RWPE2 (cell line): ENCODE measurements around the gene CBFA2T2.
"Not testable (repeated sequence)": the region's sequence is repeated elsewhere in the genome, so short reads cannot be mapped to it uniquely, and the experiment has no call there.

Experiments used
- ATAC-seq: fragments of 200-7000 bp; cut with Tn5 transposase; 3 replicates; pipeline ENCODE4 v1.9.1; 2021; ENCODE audit warnings: low read depth
- DNase-seq: peaks from one replicate; pipeline ENCODE4 v3.0.0-alpha.2; 2020; ENCODE audit warnings: low spot score
- H3K27ac ChIP-seq: fragments of 450-650 bp; 2 replicates; pipeline ENCODE4 v1.5.1; 2017; ENCODE audit warnings: mild to moderate bottlenecking; ENCODE audit not compliant: poor library complexity, severe bottlenecking
- H3K27me3 ChIP-seq: fragments of 250-450 bp; sonication (Bioruptor Pico); 2 replicates; pipeline ENCODE4 v1.5.1; 2021; ENCODE audit warnings: mild to moderate bottlenecking, moderate library complexity; ENCODE audit not compliant: insufficient read depth, poor library complexity, severe bottlenecking
- H3K36me3 ChIP-seq: fragments of 250-450 bp; sonication (Bioruptor Pico); 2 replicates; pipeline ENCODE4 v1.5.1; 2020; ENCODE audit warnings: low read depth, mild to moderate bottlenecking, moderate library complexity
- H3K4me1 ChIP-seq: fragments of 250-450 bp; sonication (Bioruptor Pico); 2 replicates; pipeline ENCODE4 v1.5.1; 2021; ENCODE audit warnings: mild to moderate bottlenecking, moderate library complexity; ENCODE audit not compliant: insufficient read depth, poor library complexity, severe bottlenecking
- H3K4me3 ChIP-seq: fragments of 250-450 bp; sonication (Bioruptor Pico); 2 replicates; pipeline ENCODE4 v1.5.1; 2021; ENCODE audit warnings: mild to moderate bottlenecking, moderate library complexity; ENCODE audit not compliant: severe bottlenecking
- H3K9me3 ChIP-seq: fragments of 250-450 bp; sonication (Bioruptor Pico); 2 replicates; pipeline ENCODE4 v1.5.1; 2021; ENCODE audit warnings: mild to moderate bottlenecking, moderate library complexity; ENCODE audit not compliant: severe bottlenecking
- TF ChIP-seq, protein P1 (sequence below): fragments of 450-650 bp; IDR thresholded peaks from one replicate; pipeline ENCODE4 v1.5.1; 2017; ENCODE audit warnings: mild to moderate bottlenecking, moderate library complexity; ENCODE audit not compliant: poor library complexity, severe bottlenecking

CBFA2T2 gene

GRCh38 chr20:33456916-33457642 is 32.8 kb upstream of the CBFA2T2 start:
- peak; percentile 94 for ATAC-seq
- not testable (repeated sequence) for DNase-seq
- TF ChIP-seq, protein P1, sequence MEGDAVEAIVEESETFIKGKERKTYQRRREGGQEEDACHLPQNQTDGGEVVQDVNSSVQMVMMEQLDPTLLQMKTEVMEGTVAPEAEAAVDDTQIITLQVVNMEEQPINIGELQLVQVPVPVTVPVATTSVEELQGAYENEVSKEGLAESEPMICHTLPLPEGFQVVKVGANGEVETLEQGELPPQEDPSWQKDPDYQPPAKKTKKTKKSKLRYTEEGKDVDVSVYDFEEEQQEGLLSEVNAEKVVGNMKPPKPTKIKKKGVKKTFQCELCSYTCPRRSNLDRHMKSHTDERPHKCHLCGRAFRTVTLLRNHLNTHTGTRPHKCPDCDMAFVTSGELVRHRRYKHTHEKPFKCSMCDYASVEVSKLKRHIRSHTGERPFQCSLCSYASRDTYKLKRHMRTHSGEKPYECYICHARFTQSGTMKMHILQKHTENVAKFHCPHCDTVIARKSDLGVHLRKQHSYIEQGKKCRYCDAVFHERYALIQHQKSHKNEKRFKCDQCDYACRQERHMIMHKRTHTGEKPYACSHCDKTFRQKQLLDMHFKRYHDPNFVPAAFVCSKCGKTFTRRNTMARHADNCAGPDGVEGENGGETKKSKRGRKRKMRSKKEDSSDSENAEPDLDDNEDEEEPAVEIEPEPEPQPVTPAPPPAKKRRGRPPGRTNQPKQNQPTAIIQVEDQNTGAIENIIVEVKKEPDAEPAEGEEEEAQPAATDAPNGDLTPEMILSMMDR, result peak; percentile 100

DNA sequence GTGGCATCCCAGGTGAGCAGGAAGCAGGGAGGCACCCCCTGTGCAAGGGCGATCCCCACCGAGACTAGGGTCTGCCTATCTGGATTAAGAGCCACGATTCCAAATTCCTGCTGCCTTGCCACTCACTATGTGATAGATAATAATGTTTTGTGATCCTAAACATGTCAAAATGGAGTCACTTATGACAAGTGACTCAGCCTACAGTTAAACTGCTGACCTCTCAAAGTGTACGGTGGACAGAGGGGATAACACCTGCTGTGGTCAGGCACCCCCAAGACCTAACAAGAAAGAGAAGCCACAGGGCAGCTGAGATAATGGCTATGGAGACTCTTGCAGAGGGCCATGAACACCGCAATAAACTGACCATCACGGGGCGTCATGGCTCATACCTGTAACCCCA is 30.3 kb upstream of the CBFA2T2 start:
- ATAC-seq (no peak), DNase-seq (no peak)
- H3K4me1 ChIP-seq, result no peaks in the 10 kb centered on the region
- no peak overlapping the region for H3K4me3 ChIP-seq
- no peaks in the 10 kb centered on the region for H3K9me3 ChIP-seq
- no peaks in the 10 kb centered on the region for H3K27me3 ChIP-seq
- TF ChIP-seq, protein P1, result no peak
- H3K36me3 ChIP-seq, result no peaks in the 10 kb centered on the region
- no peak overlapping the region for H3K27ac ChIP-seq

More at GRCh38 chr20:33456916-33457642, 32.8 kb upstream of the CBFA2T2 start:
- not testable (repeated sequence) for H3K27ac ChIP-seq, H3K9me3 ChIP-seq, H3K4me1 ChIP-seq, H3K27me3 ChIP-seq, H3K36me3 ChIP-seq, H3K4me3 ChIP-seq

GRCh38 chr20:33460711-33461110 is 29.2 kb upstream of the CBFA2T2 start:
- Histone ChIP-seq H3K4me1 (no peaks in the 10 kb centered on the region), H3K4me3 (no peak overlapping the region), H3K9me3 (no peaks in the 10 kb centered on the region), H3K27me3 (no peaks in the 10 kb centered on the region), H3K36me3 (no peaks in the 10 kb centered on the region), H3K27ac (no peak overlapping the region)
- TF ChIP-seq, protein P1, result no peak
- ATAC-seq, result no peak
- no peak for DNase-seq

DNA sequence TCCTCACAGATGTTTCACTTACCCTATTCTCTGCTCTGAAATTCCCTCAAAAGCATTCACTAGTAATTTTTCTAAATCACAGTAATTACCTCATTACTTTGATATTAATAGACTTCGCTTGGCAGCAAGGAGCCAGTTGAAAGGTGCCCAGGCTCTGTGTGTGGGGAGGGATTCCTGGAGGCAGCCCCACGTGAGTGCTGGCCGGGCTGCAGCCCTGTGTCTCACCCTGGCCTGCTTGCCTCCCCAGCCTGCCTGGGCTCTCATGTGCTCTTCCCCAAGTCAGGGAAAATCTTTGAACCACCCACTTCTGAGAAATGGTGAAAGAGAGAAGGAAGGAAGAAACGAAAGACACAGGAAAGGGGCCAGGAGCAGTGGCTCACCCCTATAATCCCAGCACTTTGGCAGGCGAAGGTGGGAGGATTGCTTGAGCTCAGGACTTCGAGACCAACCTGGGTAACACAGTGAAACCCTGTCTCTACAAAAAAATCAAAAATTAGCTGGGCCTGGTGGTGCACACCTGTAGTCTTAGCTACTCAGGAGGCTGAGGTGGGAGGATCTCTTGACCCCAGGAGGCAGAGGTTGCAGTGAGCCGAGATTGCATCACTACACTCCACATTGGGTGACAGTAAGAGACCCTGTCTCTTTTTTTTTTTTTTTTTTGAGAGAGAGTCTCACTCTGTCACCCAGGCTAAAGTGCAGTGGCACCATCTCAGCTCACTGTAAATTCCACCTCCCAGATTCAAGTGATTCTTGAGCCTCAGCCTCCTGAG is 26.4 kb upstream of the CBFA2T2 start:
- DNase-seq, result no peak
- Histone ChIP-seq H3K27me3 (no peaks in the 10 kb centered on the region), H3K4me1 (no peaks in the 10 kb centered on the region), H3K27ac (no peak overlapping the region), H3K36me3 (no peaks in the 10 kb centered on the region), H3K9me3 (no peaks in the 10 kb centered on the region), H3K4me3 (no peak overlapping the region)
- no peak; the same call in 2 of the 3 replicates for ATAC-seq
- TF ChIP-seq, protein P1, result no peak

DNA sequence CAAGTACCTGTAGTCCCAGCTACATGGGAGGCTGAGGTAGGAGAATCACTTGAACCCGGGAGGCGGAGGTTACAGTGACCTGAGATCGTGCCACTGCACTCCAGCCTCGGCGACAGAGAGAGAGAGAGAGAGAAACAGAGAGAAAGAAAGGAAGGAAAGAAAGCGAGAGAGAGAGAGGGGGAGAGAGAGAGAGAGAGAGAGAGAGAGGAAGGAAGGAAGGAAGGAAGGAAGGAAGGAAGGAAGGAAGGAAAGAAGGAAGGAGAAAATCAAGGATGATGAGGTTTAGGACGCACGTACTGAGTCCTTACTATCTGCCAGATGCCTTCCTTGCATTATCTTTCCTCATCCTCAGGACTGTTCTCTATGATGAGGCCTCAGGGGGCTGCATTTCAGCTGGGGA is 25.1 kb upstream of the CBFA2T2 start:
- H3K4me1 ChIP-seq, H3K27ac ChIP-seq, ATAC-seq: not testable (repeated sequence)

More for the DNA sequence above, 25.1 kb upstream of the CBFA2T2 start:
- not testable (repeated sequence) for H3K9me3 ChIP-seq, H3K4me3 ChIP-seq, H3K36me3 ChIP-seq, H3K27me3 ChIP-seq, DNase-seq
